ENCODE measurements around the gene AURKB. TPM values are rescaled to one million over a fixed set of nuclear protein-coding genes. Genes with fewer than 3 reads are reported as not detected.
"Not testable (repeated sequence)": the region's sequence is repeated elsewhere in the genome, so short reads cannot be mapped to it uniquely, and the experiment has no call there.

The AURKB gene
- total and polyA plus RNA-seq, 2 of the 4 experiments (the other 2 are of a cell fraction) = 45.9 to 62.0 TPM

DNA sequence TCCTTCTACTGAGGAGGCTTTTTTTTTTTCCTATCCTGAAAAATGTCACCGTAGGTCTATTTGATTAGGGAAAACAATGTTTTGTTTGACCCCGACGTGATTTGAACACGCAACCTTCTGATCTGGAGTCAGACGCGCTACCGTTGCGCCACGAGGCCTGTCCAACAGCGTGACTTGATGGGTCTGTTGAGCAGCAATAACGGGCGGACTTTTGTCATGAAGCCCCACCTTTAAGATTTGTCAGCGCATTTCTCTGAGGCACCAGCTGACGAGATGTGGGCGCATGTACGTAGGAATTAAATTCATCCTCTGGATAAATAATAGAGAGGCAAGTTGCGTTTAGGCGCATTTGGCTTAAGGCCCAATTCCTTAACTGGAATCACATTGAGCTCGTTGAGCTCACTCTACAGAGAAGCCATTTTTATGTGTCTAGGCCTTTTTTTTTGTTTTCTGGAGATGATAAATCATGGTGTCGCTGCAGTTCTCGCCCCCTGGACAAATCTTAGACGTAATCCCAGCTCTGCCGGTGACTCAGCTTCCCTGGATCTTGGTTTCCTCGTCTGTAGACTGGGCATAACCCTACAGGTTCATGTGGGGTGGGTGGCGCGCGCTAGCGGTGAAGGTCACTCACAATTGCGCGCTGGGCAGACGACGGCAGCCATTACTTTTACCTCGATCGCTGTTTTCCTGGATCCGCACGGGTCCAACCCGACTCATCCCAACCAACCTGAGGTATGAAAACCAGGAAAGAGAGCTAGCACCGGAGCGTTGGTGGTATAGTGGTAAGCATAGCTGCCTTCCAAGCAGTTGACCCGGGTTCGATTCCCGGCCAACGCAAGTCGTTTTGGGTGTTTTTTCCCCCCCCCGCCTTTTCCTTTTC is 10.6 kb upstream of the AURKB start (continued):
- TF ChIP-seq CEBPB (IDR thresholded peaks at IDR 0.05; ENCODE audit: low read depth, low read length) (peak; percentile 58), BHLHE40 (IDR thresholded peaks at IDR 0.05; ENCODE audit: low read depth, low read length) (peak; percentile 73; the same call in 1 of the 2 replicates)
- TF ChIP-seq, protein P1, sequence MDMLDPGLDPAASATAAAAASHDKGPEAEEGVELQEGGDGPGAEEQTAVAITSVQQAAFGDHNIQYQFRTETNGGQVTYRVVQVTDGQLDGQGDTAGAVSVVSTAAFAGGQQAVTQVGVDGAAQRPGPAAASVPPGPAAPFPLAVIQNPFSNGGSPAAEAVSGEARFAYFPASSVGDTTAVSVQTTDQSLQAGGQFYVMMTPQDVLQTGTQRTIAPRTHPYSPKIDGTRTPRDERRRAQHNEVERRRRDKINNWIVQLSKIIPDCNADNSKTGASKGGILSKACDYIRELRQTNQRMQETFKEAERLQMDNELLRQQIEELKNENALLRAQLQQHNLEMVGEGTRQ (IDR thresholded peaks at IDR 0.05; ENCODE audit: low read depth, low read length) = peak; percentile 28; the same call in 1 of the 2 replicates

DNA sequence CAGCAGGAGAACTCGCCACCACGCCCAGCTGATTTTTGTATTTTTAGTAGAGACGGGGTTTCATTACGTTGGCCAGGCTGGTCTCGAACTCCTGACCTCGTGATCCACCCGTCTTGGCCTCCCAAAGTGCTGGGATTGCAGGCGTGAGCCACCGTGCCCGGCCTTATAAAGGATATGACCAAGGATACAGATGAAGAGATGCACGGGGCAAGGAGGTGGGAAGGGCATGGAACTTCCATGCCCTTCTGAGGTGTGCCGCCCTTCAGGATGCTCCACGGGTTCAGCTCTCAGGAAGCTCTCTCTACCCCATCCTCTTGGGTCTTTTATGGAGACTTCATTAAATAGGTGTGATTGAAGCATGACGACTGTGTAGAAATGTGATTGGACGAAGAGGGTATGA is 3.6 kb upstream of the AURKB start:
- H3K27ac ChIP-seq (ENCODE audit: insufficient read depth, low read length) = not testable (repeated sequence)

More for the DNA sequence above, 3.6 kb upstream of the AURKB start:
- H3K18ac ChIP-seq (ENCODE audit: low read depth, low read length); H3K9me3 ChIP-seq (ENCODE audit: control insufficient read depth, insufficient read depth, low read length); H2AK5ac ChIP-seq (ENCODE audit: low read depth, low read length); H4K5ac ChIP-seq (ENCODE audit: low read depth, low read length); CTCF ChIA-PET; H3K27me3 ChIP-seq (ENCODE audit: control insufficient read depth, insufficient read depth, low read length); H3K9me1 ChIP-seq (ENCODE audit: insufficient read depth, low read length); H3K9ac ChIP-seq (ENCODE audit: low read depth, low read length); H3K23ac ChIP-seq (ENCODE audit: low read depth, low read length); H4K91ac ChIP-seq (ENCODE audit: insufficient read depth, low read depth, low read length); H3K4me3 ChIP-seq (ENCODE audit: insufficient read depth, low read depth, low read length); H2BK15ac ChIP-seq (ENCODE audit: low read depth, low read length); H2AFZ ChIP-seq (replicated peaks; ENCODE audit: low read length, poor library complexity); BruUV-seq (replicated peaks); H4K20me1 ChIP-seq (ENCODE audit: insufficient read depth, low read length); H2BK5ac ChIP-seq (ENCODE audit: low read depth, low read length, poor library complexity, severe bottlenecking); H2BK20ac ChIP-seq (ENCODE audit: low read depth, low read length); H2BK120ac ChIP-seq (ENCODE audit: low read depth, low read length); POLR2A ChIA-PET (ENCODE audit: unreplicated experiment); H4K8ac ChIP-seq (ENCODE audit: low read depth in 2 of 2, low read length in 2 of 2); H3K36me3 ChIP-seq (ENCODE audit: control insufficient read depth, insufficient read depth, low read length); intact Hi-C loops (cut with micrococcal nuclease); H3K56ac ChIP-seq (ENCODE audit: extremely low read depth, insufficient read depth, low read length); H3K79me1 ChIP-seq (ENCODE audit: low read depth in 1 of 2, low read length in 2 of 2); H3K4ac ChIP-seq (ENCODE audit: low read depth, low read length); dilution Hi-C loops (cut with HindIII; ENCODE audit: low sequenced_read_pairs, unreplicated experiment); DNase-seq; H3K4me2 ChIP-seq (ENCODE audit: low read depth, low read length); ATAC-seq (ENCODE audit: low read depth); in situ Hi-C loops (cut with MboI; ENCODE audit: low sequenced_read_pairs); H3K14ac ChIP-seq (replicated peaks; ENCODE audit: low read depth, low read length); H3K4me1 ChIP-seq (ENCODE audit: control insufficient read depth, insufficient read depth, low read length): not testable (repeated sequence)
- WGBS, 2 experiments (ENCODE audit: extremely low coverage in 2 of 2, insufficient read length in 1 of 2) = no CpG with 5 or more reads among the region's 15 CpGs
- H2AK9ac ChIP-seq (replicated peaks; ENCODE audit: low read depth, low read length, poor library complexity) = peak overlapping the region; percentile 65
